Sciatic nerve (tissue), 2 donors: ENCODE results near the gene CAMKMT. TPM values are rescaled to one million over a fixed set of nuclear protein-coding genes. Genes with fewer than 3 reads are reported as not detected.

Experiments used
- ATAC-seq: fragments of 200-7000 bp; cut with Tn5 transposase; one replicate; pipeline ENCODE4 v1.9.1; 2020; ENCODE audit warnings: mild to moderate bottlenecking, moderate library complexity
- DNase-seq: peaks from one replicate; pipeline ENCODE4 v3.0.0-alpha.2; 2020; ENCODE audit warnings: low spot score
- intact Hi-C: fragments of 100-400 bp; cut with DNase I; formaldehyde crosslinking; loops from one replicate; pipeline ENCODE4 v1.14.2; 2022
- total RNA-seq: library from RNA; stranded (reverse); fragmentation: NEBNext Ultra II Directional; extraction: Animal tissue kit (Norgen Biotek cat#: 25700); gene quantifications from one replicate; pipeline ENCODE4 v1.2.1, GENCODE V29; 2021
- donor health status: DM: no; HTN: no; CAD: no.
- donor health status: DM: no; HTN: no; CAD: no.

Gene CAMKMT
- total RNA-seq, 1 donor from 2014 or later: 11.9 TPM

- ATAC-seq: no peak
- no peak for DNase-seq
- intact Hi-C loops: no loop called here
Measured at GRCh38 chr2:44769349-44770011, 407.7 kb downstream of the CAMKMT start.

GRCh38 chr2:44770221-44771195 is 408.8 kb downstream of the CAMKMT start:
- intact Hi-C loops: no loop called here
- ATAC-seq (no peak), DNase-seq (no peak)

GRCh38 chr2:44771522-44771921 is 409.8 kb downstream of the CAMKMT start:
- no peak for DNase-seq
- ATAC-seq: no peak
- intact Hi-C loops: no loop called here

- no peak for DNase-seq
- intact Hi-C loops: no loop called here
- no peak for ATAC-seq
Measured at GRCh38 chr2:44772131-44772530, 410.4 kb downstream of the CAMKMT start.

- ATAC-seq: no peak
Measured at GRCh38 chr2:44772669-44773378, 411.1 kb downstream of the CAMKMT start.

GRCh38 chr2:44774826-44775492 is 413.2 kb downstream of the CAMKMT start:
- ATAC-seq (no peak), DNase-seq (no peak)
- intact Hi-C loops: no loop called here

More at GRCh38 chr2:44772669-44773378, 411.1 kb downstream of the CAMKMT start:
- no peak for DNase-seq
- intact Hi-C loops: no loop called here

- intact Hi-C loops: no loop called here
- ATAC-seq (no peak), DNase-seq (no peak)
Measured at GRCh38 chr2:44777036-44777435, 415.3 kb downstream of the CAMKMT start.

GRCh38 chr2:44777537-44777936 is 415.8 kb downstream of the CAMKMT start:
- ATAC-seq: peak; percentile 74
- intact Hi-C loops: no loop called here
- DNase-seq: no peak

- ATAC-seq: no peak
- no peak for DNase-seq
- intact Hi-C loops: no loop called here
Measured at GRCh38 chr2:44778221-44778654, 416.5 kb downstream of the CAMKMT start.

- ATAC-seq (no peak), DNase-seq (no peak)
- intact Hi-C loops: no loop called here
Measured at GRCh38 chr2:44778671-44779476, 417.1 kb downstream of the CAMKMT start.

- DNase-seq: no peak
- intact Hi-C loops: no loop called here
- no peak for ATAC-seq
Measured at GRCh38 chr2:44779793-44780192, 418.0 kb downstream of the CAMKMT start.

GRCh38 chr2:44780406-44780805 is 418.7 kb downstream of the CAMKMT start:
- intact Hi-C loops: no loop called here
- no peak for ATAC-seq
- no peak for DNase-seq

GRCh38 chr2:44785433-44785832 is 423.7 kb downstream of the CAMKMT start:
- ATAC-seq (no peak), DNase-seq (no peak)
- intact Hi-C loops: no loop called here

- ATAC-seq (no peak), DNase-seq (no peak)
- intact Hi-C loops: no loop called here
Measured at GRCh38 chr2:44786045-44786816, 424.5 kb downstream of the CAMKMT start.

- no peak for ATAC-seq
- DNase-seq: no peak
- intact Hi-C loops: no loop called here
Measured at GRCh38 chr2:44786817-44787214, 425.1 kb downstream of the CAMKMT start.

GRCh38 chr2:44787663-44788062 is 425.9 kb downstream of the CAMKMT start:
- DNase-seq (no peak), ATAC-seq (no peak)
- intact Hi-C loops: no loop called here

GRCh38 chr2:44789446-44789845 is 427.7 kb downstream of the CAMKMT start:
- ATAC-seq: no peak
- no peak for DNase-seq
- intact Hi-C loops: no loop called here
